SJCRH30 (cell line): ENCODE measurements around the gene CEP78. TPM values are rescaled to one million over a fixed set of nuclear protein-coding genes. Genes with fewer than 3 reads are reported as not detected.
A peak's percentile ranks its signal among the peaks of the same experiment; 100 is the strongest.

Experiments
- DNase-seq, 2 experiments: peaks; one replicate each; pipeline ENCODE4 v3.0.0-alpha.2; 2015 to 2020
- H3K27ac ChIP-seq: fragments of 250-450 bp; sonication (Bioruptor Pico); 2 replicates; pipeline ENCODE4 v1.5.1; 2020; ENCODE audit warnings: mild to moderate bottlenecking, moderate library complexity
- H3K27me3 ChIP-seq: fragments of 250-450 bp; sonication (Bioruptor Pico); 2 replicates; pipeline ENCODE4 v1.5.1; 2020; ENCODE audit warnings: mild to moderate bottlenecking, moderate library complexity
- H3K36me3 ChIP-seq: fragments of 250-450 bp; sonication (Bioruptor Pico); 2 replicates; pipeline ENCODE4 v1.5.1; 2020; ENCODE audit warnings: mild to moderate bottlenecking, moderate library complexity
- H3K4me1 ChIP-seq: fragments of 250-450 bp; sonication (Bioruptor Pico); 2 replicates; pipeline ENCODE4 v1.5.1; 2020; ENCODE audit warnings: mild to moderate bottlenecking, moderate library complexity
- H3K4me3 ChIP-seq: fragments of 250-450 bp; sonication (Bioruptor Pico); 2 replicates; pipeline ENCODE4 v1.5.1; 2020; ENCODE audit warnings: mild to moderate bottlenecking, moderate library complexity
- H3K9me3 ChIP-seq: fragments of 250-450 bp; sonication (Bioruptor Pico); replicated peaks from 2 replicates; pipeline ENCODE4 v1.5.1; 2020; ENCODE audit warnings: mild to moderate bottlenecking, moderate library complexity
- total RNA-seq: library from RNA; depleted of rRNA; stranded (reverse); fragments of >200 nt; shearing (Covaris generic); gene quantifications from 2 replicates; pipeline ENCODE4 v1.2.3, GENCODE V29; 2014

CEP78 gene
- total RNA-seq, 1 experiment from 2014 or later: 89.2 TPM

DNA sequence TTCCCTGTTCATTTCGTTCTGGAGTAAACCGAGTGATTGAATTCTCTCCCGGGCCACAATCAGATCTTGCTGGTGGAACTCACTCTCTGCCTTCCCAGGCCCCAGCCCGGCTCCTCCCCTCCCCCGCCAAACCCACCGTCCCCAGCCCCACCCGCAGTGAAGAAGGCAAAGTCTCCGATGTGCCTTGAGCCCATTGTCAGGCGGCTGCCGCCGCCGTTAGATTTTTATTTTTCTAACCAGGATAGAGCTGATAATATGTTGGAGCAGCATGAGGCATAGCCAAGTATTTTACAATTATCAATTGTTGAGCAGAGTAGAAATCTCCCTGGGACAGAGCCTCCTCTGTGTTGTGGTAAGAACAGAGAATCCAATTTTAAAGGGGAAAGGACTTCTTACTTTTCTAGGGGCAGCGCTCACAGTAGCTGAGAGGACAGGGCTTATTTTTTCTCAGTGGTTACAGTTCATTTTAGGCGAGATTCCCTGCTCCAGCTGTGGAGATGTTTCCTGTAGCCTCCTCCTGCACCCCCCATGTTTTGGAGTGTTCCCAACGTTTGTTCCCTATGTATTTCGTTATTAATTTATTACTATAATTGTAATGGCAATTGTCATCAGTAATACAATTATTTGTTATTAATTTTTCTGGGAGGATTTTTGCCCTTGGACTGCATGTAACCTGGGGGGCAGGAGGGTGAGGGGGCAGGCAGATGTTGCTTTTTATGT, 62.3 kb downstream of the CEP78 start:
- Histone ChIP-seq H3K27ac (peak overlapping the region; percentile 93), H3K36me3 (peaks cover 29% of the 10 kb centered on the region), H3K4me3 (peak overlapping the region; percentile 79)

DNA sequence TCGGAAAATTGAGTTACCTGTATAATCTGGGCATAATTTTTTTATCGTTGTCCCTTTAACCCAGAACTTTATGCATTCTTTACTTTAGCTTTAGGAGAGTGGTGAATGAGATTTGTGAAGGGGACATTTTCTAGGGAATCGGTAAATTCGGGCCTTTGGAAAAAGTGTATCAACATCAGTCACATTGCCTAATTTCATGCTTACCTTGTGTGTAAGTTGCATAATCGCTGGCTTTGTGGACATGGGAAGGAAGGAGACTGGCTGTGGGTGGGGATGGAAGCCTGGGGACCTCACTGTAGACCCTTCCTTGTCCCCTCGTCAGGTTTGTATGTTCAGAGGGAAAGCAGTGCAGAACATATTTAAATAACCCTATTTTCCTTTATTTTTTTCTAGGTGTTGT, 64.3 kb downstream of the CEP78 start:
- peaks cover 45% of the 10 kb centered on the region for H3K36me3 ChIP-seq
- H3K27me3 ChIP-seq: no peaks in the 10 kb centered on the region
- DNase-seq: no peak
- no peak overlapping the region for H3K4me3 ChIP-seq
- no peaks in the 10 kb centered on the region for H3K9me3 ChIP-seq
- H3K27ac ChIP-seq: no peak overlapping the region
- peaks cover 8% of the 10 kb centered on the region for H3K4me1 ChIP-seq

More for the DNA sequence above, 62.3 kb downstream of the CEP78 start:
- no peaks in the 10 kb centered on the region for H3K9me3 ChIP-seq
- H3K27me3 ChIP-seq: no peaks in the 10 kb centered on the region
- DNase-seq: peak; percentile 52 to 63
- peaks cover 20% of the 10 kb centered on the region for H3K4me1 ChIP-seq

DNA sequence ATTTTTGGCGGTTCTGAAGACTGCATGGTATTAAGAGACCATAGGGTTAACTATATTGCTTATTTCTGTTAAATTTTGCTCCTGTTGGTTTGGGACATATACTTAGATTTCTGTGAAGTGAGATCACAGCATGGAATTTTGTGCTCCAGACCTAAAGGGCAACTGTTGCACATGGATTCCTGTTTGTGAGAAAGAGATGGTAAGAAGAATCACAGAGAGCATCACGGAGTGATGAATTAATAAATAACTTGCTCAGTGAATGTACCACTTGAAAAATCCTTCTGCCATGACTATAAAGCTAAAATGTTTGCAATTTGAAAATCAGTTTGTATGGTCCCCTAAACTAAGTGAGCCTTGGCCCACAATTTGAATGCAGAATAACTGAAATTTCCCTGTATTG, 65.6 kb downstream of the CEP78 start:
- Histone ChIP-seq H3K4me1 (peaks cover 3% of the 10 kb centered on the region; the same call in 1 of the 2 replicates), H3K9me3 (no peaks in the 10 kb centered on the region), H3K4me3 (no peak overlapping the region), H3K27me3 (no peaks in the 10 kb centered on the region), H3K36me3 (peaks cover 58% of the 10 kb centered on the region), H3K27ac (no peak overlapping the region)
- no peak for DNase-seq

DNA sequence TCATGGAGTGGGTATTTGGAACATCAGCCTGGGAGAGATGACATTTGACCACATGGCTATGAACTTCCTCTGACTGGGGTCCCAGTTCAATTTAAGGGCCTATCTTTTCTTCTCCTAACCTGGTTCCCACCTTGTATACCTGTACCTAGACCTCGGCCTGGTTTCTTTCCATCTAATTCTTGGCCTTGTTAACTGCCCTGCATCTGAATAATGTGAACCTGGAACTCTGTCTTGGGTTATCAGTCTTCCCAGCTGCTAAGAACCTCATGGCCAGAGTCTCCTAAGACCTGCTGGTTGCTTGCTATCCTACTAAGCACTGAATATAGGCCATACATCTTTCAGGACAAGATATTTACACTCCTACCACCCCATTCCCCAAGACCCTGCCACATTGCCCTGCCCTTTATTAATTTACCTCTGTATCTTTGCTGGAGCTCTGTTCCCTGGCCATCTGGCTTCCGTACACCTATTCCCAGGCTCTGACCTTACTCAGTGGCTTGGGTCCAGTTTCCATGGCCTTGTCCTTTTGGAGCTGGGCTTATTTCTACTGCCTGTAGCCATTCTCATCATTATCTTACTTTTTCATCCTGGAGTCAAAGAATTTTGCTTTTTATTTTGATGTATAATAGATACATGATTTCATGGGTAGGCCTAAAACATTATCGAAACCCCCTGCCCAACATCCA, 67.6 kb downstream of the CEP78 start:
- Histone ChIP-seq H3K27me3 (no peaks in the 10 kb centered on the region), H3K9me3 (no peaks in the 10 kb centered on the region), H3K27ac (no peak overlapping the region), H3K4me3 (no peak overlapping the region), H3K36me3 (peaks cover 76% of the 10 kb centered on the region), H3K4me1 (peaks cover 2% of the 10 kb centered on the region; the same call in 1 of the 2 replicates)
- no peak for DNase-seq

DNA sequence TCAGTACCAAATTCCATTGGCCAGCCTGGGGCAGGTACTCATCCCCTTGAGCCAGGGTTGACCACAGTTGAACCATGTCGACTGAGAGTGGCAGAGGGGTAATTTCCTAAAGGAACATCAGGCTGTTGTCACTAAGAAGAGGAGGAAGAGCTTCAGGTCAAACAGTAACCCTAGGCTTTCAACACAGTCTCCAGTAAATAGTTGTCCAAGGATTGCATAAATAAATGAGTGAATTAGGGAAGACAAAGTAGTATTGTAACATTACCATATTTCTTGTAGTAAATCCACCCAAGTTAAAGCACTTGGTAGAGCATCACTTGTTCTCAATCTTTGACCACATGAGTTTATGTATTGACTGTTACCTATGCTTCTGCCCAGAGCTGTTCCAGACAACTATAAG, 68.5 kb downstream of the CEP78 start:
- peaks cover 84% of the 10 kb centered on the region for H3K36me3 ChIP-seq
- DNase-seq: no peak

DNA sequence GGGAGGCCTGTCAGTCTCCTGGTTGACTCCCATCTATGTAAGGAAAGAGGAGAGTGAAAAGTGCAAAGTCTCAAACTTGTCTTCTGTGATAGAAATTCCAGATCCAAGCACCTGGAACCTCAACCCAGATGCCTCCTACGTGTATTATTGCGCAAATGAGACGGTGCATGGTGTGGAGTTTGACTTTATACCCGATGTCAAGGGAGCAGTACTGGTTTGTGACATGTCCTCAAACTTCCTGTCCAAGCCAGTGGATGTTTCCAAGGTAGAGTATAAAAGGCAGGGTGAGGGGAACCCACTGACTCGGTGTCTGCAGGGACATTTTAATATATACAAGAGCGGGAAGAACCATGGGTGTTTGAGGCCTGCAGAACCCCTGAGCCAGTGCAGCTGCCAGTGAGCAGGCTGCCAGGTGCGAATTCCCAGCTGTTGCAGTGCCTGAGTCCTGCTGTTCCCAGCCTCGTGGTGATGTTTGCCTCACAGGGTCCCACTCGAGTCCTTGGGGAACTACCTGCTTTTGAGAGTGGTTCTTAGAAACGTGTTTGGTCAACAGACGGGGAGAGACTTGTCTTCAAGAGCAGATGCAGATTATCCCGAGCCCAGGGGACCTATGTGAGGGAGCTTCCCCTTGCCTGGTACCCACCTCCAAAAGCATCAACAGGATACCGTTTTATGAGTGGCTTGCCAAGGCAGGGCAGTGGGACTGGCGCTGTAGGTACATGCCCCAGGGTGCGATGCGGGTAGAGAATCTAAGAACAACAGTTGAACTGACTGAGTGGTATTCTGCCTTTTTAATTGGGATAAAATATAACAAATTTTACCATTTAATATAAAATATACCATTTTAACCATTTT, 70.6 kb downstream of the CEP78 start:
- peak in 1 of 2 experiments; percentile 35 for DNase-seq
- no peak overlapping the region for H3K4me3 ChIP-seq
- peaks cover 92% of the 10 kb centered on the region for H3K36me3 ChIP-seq
- H3K27me3 ChIP-seq: no peaks in the 10 kb centered on the region
- H3K9me3 ChIP-seq: no peaks in the 10 kb centered on the region
- no peak overlapping the region for H3K27ac ChIP-seq
- no peaks in the 10 kb centered on the region for H3K4me1 ChIP-seq

More for the DNA sequence above, 68.5 kb downstream of the CEP78 start:
- Histone ChIP-seq H3K27ac (no peak overlapping the region), H3K27me3 (no peaks in the 10 kb centered on the region), H3K9me3 (no peaks in the 10 kb centered on the region), H3K4me1 (no peaks in the 10 kb centered on the region), H3K4me3 (no peak overlapping the region)

DNA sequence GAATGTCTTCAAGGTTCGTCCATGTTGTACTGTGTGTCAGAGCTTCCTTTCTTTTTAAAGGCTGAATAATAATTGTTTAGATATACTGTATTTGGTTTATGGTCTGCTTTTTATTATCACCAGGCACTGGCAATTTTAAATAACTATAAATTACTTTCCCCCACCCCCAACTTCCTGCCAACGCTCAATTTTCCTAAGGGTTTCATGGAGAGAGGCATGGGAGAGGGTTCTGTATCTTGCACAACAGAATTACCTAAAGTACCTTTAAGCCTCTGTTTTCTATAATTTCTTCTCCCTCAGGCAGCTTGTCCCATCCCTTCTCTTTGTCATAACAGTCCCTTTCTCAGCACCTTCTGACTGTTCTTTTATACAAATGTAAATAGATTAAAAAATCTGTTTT, 71.5 kb downstream of the CEP78 start:
- Histone ChIP-seq H3K36me3 (peaks cover 89% of the 10 kb centered on the region), H3K4me1 (no peaks in the 10 kb centered on the region)
- DNase-seq: no peak

DNA sequence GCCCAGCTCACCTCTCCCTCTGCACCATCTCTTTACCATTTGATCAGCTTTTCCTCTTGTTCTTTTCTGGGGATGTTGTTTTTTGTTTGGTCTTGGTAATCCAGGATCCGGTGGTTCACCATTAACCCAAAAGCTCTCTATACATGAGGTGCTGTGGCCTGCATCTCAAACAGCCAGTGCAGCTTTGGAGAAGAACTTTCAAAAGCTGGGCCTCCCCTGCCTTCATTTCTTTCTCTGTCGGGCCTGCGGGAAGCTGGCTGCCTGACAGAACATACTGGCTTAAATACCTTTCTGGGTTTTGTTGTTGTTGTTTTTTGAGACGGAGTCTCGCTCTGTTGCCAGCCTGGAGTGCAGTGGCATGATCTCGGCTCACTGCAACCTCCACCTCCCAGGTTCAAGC, 73.2 kb downstream of the CEP78 start:
- Histone ChIP-seq H3K4me1 (no peaks in the 10 kb centered on the region), H3K9me3 (no peaks in the 10 kb centered on the region), H3K4me3 (no peak overlapping the region), H3K36me3 (peaks cover 84% of the 10 kb centered on the region), H3K27me3 (no peaks in the 10 kb centered on the region), H3K27ac (no peak overlapping the region)
- no peak for DNase-seq

More for the DNA sequence above, 71.5 kb downstream of the CEP78 start:
- H3K27ac ChIP-seq: no peak overlapping the region
- H3K27me3 ChIP-seq: no peaks in the 10 kb centered on the region
- H3K9me3 ChIP-seq: no peaks in the 10 kb centered on the region
- no peak overlapping the region for H3K4me3 ChIP-seq

DNA sequence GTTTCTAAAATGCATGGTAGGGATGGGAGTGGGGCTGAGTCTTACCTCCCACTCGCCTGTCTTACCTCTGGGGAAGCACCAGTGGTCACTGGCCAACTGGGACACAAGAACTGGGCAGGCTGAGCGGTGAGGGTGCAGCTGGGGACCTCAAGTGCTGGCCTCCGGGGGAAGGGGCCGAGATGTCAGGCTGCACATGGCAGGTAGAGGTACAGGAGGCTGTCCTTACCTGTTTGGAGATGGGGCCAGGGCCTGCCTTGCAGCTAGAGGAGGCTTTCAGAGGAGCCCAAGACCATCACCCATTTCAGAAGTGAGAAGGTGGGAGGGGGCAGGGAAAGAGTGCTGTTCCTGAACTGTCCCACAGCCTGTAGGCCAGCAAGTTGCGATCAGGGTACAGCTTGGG, 75.2 kb downstream of the CEP78 start:
- Histone ChIP-seq H3K4me1 (no peaks in the 10 kb centered on the region), H3K36me3 (peaks cover 72% of the 10 kb centered on the region), H3K4me3 (no peak overlapping the region), H3K27ac (no peak overlapping the region), H3K9me3 (no peaks in the 10 kb centered on the region), H3K27me3 (no peaks in the 10 kb centered on the region)
- no peak for DNase-seq

DNA sequence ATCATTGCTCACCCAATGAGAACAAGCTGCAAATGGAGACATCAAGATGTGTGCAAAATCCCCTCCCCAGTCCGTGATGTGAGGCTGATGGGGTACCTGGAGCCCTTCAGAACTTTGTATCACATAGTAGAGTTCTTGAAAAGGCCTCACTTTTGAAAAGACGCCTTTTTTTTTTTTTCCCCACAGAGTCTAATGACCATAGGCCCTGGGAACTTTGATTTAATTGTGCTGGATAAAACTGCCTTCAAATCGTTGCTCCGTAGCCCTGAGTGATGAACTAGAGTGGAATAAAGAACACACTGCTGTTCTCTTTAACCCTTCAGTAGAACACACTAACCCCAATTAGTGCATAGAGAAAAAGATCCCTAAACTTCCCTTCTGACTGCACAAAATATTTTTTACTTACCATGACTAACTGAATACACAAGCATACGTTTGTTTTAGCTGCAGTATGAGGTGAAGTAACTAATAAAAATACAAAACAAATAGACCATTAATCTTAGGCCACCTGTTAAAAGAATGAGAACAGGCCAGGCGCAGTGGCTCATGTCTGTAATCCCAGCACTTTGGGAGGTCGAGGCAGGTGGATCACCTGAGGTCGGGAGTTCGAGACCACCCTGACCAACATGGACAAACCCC, 76.1 kb downstream of the CEP78 start:
- peak in 1 of 2 experiments; percentile 23 for DNase-seq
- Histone ChIP-seq H3K9me3 (no peaks in the 10 kb centered on the region), H3K4me1 (no peaks in the 10 kb centered on the region), H3K27me3 (no peaks in the 10 kb centered on the region), H3K36me3 (peaks cover 72% of the 10 kb centered on the region), H3K27ac (no peak overlapping the region; the same call in 1 of the 2 replicates), H3K4me3 (no peak overlapping the region)

DNA sequence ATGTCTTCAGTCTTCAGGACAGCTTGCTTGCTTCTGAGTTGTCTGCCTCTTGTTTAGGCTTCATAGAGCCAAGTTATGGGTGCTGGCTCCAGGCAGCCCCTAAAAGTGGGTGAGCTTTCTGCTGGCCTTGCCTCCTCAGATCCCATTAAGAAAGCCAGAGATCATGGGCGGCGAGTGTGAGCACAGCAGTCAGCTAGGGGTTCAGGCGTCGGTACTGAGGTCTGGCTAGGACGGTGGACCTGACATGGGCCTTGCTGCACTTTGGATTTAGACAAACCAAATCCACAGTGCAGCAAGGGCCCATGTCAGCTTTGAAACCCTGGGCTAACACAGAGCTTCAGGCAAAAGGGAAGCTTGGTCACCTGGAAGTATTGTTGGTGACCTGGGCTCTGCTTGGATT, 78.7 kb downstream of the CEP78 start:
- Histone ChIP-seq H3K4me3 (no peak overlapping the region), H3K36me3 (peaks cover 75% of the 10 kb centered on the region), H3K27ac (no peak overlapping the region), H3K27me3 (no peaks in the 10 kb centered on the region), H3K9me3 (no peaks in the 10 kb centered on the region), H3K4me1 (no peaks in the 10 kb centered on the region)
- no peak for DNase-seq

DNA sequence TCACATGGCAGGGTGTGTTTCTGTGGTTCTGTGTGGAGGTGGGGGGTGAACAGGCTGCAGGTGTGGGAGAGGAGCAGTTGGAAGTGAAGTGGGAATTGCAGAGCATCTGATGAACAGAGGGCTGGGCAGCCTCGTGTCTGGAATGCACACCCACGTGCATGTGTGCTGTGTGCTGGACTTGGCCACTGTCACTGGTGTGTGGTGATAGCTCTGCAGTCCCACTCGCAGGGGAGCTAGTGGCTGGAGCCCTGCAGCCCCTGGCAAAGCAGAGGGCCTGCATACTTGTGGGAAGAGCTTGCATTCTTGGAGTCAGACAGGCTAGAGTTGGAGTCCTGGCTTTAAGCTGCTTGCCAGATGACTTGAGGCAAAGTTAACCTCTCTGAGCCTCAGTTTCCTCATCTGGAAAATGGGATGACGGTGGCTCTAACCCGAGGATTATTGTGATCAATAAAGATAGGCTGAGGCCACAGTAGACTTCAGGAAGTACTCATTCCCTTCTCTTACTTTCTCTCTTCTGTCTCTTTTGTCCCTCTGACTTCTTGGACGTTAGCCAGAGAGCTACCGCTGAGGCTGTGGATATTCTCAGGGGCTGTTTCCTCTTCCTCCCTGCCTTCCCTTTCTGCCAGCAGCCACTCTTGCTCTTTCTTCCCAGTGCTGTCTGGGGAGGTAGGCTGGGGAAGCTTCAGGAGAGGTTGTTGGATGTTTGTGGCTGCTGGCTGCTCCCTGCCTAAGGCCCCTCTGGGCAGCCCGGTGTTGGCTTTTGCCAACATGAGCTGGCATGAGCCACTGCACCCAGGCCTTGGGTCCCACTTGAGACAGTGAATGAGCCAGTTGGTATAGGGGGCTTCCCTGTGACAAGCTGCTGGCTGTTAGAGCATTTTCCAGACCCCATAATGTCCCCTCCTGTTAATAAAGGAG, 79.3 kb downstream of the CEP78 start:
- H3K36me3 ChIP-seq: peaks cover 75% of the 10 kb centered on the region
- H3K4me3 ChIP-seq: no peak overlapping the region
- no peaks in the 10 kb centered on the region for H3K27me3 ChIP-seq
- H3K4me1 ChIP-seq: no peaks in the 10 kb centered on the region
- no peak for DNase-seq
- H3K27ac ChIP-seq: no peak overlapping the region
- no peaks in the 10 kb centered on the region for H3K9me3 ChIP-seq

DNA sequence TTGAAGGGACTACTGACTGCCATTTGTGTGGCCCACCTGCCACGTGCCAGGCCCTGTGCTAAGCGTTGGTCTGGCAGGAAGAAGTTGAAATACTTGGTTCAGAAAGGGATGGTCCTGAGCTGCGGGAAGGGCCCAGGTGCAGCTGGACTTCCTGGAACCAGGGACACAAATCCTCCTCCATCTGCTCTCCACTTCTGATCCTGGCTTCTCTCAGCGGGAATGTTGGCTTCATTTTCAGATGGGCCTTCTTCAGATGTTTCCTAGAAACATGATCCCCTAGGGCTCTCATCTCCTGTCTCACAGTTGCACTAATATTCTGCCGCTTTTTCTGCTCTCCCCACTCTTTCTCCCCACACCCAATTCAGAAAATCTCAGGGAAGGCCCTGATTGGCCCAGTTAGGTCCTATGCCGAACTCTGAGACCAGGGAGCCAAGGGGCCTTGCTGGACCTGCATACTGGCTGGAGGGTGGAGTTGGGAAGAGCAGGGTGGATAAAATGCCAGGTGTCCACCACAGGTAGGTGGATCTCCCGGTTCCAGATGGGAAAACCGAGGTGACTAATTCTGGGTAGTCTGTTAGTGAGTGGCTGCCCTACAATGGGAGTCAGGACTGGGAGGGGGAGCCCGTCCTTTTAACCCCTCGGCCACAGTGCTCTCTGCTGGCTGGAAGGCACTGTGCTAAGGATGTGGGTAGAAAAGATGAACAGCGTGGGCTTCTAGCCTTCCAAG, 80.5 kb downstream of the CEP78 start:
- H3K27me3 ChIP-seq: no peaks in the 10 kb centered on the region
- H3K27ac ChIP-seq: no peak overlapping the region
- peaks cover 71% of the 10 kb centered on the region for H3K36me3 ChIP-seq
- H3K4me1 ChIP-seq: no peaks in the 10 kb centered on the region
- no peak for DNase-seq
- H3K9me3 ChIP-seq: no peaks in the 10 kb centered on the region
- H3K4me3 ChIP-seq: no peak overlapping the region
